ENCODE data around the gene YPEL1. TPM values are rescaled to one million over a fixed set of nuclear protein-coding genes. Genes with fewer than 3 reads are reported as not detected.

Gene YPEL1
- total RNA-seq, 4 donors from 2014 or later, result 2.9 to 9.0 (median 4.6) TPM; not detected in 1

DNA sequence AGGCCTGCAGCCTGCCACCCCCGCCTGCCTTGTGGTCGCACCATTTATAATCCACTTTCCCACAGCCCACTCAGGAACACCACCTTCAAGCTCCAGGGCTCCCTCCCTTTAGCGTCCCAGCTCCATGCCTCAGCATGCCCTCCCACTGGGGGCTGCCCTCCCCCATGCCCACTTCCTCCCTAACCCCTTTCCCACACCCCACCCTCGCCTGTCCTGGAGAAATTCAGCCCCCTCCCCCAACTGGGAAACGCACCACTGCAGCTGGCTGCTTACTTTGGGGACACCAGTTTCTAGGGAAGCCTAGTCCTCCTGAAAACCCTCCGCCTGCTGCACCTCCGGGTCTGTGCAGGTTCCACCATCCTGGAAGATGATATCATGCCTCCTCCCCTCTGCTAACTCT, 3.4 kb upstream of the YPEL1 start:
- Histone ChIP-seq H3K27me3 (no peaks in the 10 kb centered on the region), H3K4me3 (no peak overlapping the region), H3K27ac (no peak overlapping the region), H3K4me1 (peaks cover 4 to 17% (median 12%) of the 10 kb centered on the region in 4 donors), H3K36me3 (no peaks in the 10 kb centered on the region), H3K9me3 (no peaks in the 10 kb centered on the region)
- in situ Hi-C loops (cut with MboI; ENCODE audit: low pct_ligation_motif_present in 1 of 4, low pct_unique_long_range_greater_than_20kb in 1 of 4, low sequenced_read_pairs in 3 of 4) (no loop called here), intact Hi-C loops (cut with DNase I; ENCODE audit: low total_unique reads) (no loop called here)
- no peak for DNase-seq
- TF ChIP-seq, protein P1, sequence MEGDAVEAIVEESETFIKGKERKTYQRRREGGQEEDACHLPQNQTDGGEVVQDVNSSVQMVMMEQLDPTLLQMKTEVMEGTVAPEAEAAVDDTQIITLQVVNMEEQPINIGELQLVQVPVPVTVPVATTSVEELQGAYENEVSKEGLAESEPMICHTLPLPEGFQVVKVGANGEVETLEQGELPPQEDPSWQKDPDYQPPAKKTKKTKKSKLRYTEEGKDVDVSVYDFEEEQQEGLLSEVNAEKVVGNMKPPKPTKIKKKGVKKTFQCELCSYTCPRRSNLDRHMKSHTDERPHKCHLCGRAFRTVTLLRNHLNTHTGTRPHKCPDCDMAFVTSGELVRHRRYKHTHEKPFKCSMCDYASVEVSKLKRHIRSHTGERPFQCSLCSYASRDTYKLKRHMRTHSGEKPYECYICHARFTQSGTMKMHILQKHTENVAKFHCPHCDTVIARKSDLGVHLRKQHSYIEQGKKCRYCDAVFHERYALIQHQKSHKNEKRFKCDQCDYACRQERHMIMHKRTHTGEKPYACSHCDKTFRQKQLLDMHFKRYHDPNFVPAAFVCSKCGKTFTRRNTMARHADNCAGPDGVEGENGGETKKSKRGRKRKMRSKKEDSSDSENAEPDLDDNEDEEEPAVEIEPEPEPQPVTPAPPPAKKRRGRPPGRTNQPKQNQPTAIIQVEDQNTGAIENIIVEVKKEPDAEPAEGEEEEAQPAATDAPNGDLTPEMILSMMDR (IDR thresholded peaks at IDR 0.05), result no peak
- no peak for TF ChIP-seq POLR2AphosphoS5 (IDR thresholded peaks at IDR 0.05)
- TF ChIP-seq POLR2A (IDR thresholded peaks at IDR 0.05), result no peak
- TF ChIP-seq EP300 (IDR thresholded peaks at IDR 0.05; ENCODE audit: low read depth), result no peak
- 72 to 74% methylated on average over 6 to 7 of the region's 7 CpGs for WGBS, 2 donors (ENCODE audit: low coverage in 1 of 2)

DNA sequence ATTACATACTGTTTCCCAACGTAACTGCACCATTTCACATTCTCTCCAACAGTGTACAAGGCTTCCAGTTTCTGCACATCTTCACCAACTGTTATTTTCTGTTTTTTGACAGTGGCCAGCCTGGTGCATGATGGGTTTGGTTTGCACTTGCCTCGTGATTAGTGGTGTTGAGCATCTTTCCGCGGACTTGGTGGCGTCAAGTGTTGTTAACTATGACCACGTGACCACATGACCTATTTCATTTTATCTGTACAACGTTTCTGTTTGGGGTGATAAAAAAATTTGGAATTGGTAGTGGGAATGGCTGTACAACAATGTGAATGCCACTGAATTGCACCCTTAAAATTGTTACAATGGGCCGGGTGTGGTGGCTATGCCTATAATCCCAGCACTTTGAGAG, 2.5 kb upstream of the YPEL1 start:
- in situ Hi-C loops (cut with MboI; ENCODE audit: low pct_ligation_motif_present in 1 of 4, low pct_unique_long_range_greater_than_20kb in 1 of 4, low sequenced_read_pairs in 3 of 4), result no loop called here
- no peak for TF ChIP-seq POLR2A (IDR thresholded peaks at IDR 0.05)
- no peak for TF ChIP-seq EP300 (IDR thresholded peaks at IDR 0.05; ENCODE audit: low read depth)
- TF ChIP-seq, protein P1 (IDR thresholded peaks at IDR 0.05), result no peak
- TF ChIP-seq POLR2AphosphoS5 (IDR thresholded peaks at IDR 0.05), result no peak
- H3K36me3 ChIP-seq, result no peaks in the 10 kb centered on the region
- H3K4me1 ChIP-seq, result peaks cover 4 to 17% (median 12%) of the 10 kb centered on the region in 4 donors
- H3K27ac ChIP-seq, result no peak overlapping the region
- intact Hi-C loops (cut with DNase I; ENCODE audit: low total_unique reads), result no loop called here
- no peaks in the 10 kb centered on the region for H3K27me3 ChIP-seq
- H3K9me3 ChIP-seq, result no peaks in the 10 kb centered on the region
- 72 to 73% methylated on average over 7 to 8 of the region's 8 CpGs for WGBS, 2 donors (ENCODE audit: low coverage in 1 of 2)
- no peak overlapping the region for H3K4me3 ChIP-seq
- DNase-seq, result no peak

DNA sequence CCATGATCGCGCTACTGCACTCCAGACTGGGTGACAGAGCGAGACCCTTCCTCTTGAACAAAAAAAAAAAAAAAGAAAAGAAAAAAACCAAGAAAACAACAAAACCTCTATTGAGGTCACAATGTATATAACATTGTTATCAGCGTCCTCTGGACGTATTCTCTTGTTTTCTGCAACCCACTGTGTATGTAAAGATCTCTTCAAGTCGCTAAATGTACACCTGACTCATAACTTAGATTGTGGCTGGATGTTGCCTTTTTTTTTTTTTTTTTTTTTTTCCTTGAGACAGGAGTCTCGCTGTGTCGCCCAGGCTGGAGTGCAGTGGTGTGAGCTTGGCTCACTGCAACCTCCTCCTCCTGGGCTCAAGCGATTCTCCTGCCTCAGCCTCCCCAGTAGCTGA, 1.4 kb upstream of the YPEL1 start:
- Histone ChIP-seq H3K4me3 (no peak overlapping the region), H3K27me3 (no peaks in the 10 kb centered on the region), H3K27ac (no peak overlapping the region), H3K4me1 (peaks cover 4 to 17% (median 12%) of the 10 kb centered on the region in 4 donors), H3K36me3 (no peaks in the 10 kb centered on the region), H3K9me3 (no peaks in the 10 kb centered on the region)
- in situ Hi-C loops (cut with MboI; ENCODE audit: low pct_ligation_motif_present in 1 of 4, low pct_unique_long_range_greater_than_20kb in 1 of 4, low sequenced_read_pairs in 3 of 4) (no loop called here), intact Hi-C loops (cut with DNase I; ENCODE audit: low total_unique reads) (no loop called here)
- 75 to 84% methylated on average over 6 to 9 of the region's 9 CpGs for WGBS, 2 donors (ENCODE audit: low coverage in 1 of 2)
- TF ChIP-seq EP300 (IDR thresholded peaks at IDR 0.05; ENCODE audit: low read depth) (no peak), POLR2A (IDR thresholded peaks at IDR 0.05) (no peak), POLR2AphosphoS5 (IDR thresholded peaks at IDR 0.05) (no peak)
- TF ChIP-seq, protein P1 (IDR thresholded peaks at IDR 0.05), result no peak
- no peak for DNase-seq

DNA sequence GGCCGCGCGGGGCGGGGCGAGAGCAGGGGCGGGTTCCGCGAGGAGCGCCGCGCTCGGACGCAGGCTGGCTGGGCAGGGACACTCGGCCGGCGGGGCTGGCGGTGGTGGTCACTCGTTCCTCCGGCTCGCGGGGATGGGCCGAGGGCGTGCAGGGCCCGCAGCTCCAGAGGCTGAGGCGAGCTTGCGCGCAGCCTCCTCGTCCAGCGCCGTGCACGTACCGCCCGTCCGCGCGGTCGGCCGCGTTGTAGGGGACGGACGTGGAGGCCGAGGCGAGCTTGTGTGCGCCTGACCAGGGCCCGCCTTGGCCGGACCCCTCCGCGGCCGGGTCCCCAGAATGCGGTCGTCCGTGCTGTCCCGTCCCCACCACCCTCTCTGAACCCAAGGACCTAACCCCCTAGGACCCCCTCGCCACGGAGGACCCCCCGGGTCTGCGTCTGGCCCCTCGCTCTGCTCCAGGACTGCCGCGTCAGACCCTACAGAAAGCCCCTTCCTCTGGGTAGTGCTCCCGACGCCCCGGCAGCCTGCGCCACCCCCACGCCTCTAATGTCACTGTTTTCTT, 569 bp upstream of the YPEL1 start:
- intact Hi-C loops (cut with DNase I; ENCODE audit: low total_unique reads) (no loop called here), in situ Hi-C loops (cut with MboI; ENCODE audit: low pct_ligation_motif_present in 1 of 4, low pct_unique_long_range_greater_than_20kb in 1 of 4, low sequenced_read_pairs in 3 of 4) (no loop called here)
- Histone ChIP-seq H3K36me3 (no peaks in the 10 kb centered on the region), H3K27me3 (no peaks in the 10 kb centered on the region), H3K27ac (peak overlapping the region; percentile 49 to 82 (median 68)), H3K9me3 (no peaks in the 10 kb centered on the region), H3K4me1 (peaks cover 4 to 17% (median 12%) of the 10 kb centered on the region in 4 donors), H3K4me3 (peak overlapping the region; percentile 28 to 54 (median 46))
- DNase-seq, result no peak
- 26% methylated on average over 32 of the region's 65 CpGs; no CpG with 5 or more reads in 1 of the 2 donors for WGBS, 2 donors (ENCODE audit: low coverage in 1 of 2)
- TF ChIP-seq POLR2AphosphoS5 (IDR thresholded peaks at IDR 0.05) (peak in 2 of 3 donors; percentile 13 to 34), POLR2A (IDR thresholded peaks at IDR 0.05) (no peak)
